Neural progenitor cell (in vitro differentiated cells): ENCODE measurements around the gene AREL1. TPM values are rescaled to one million over a fixed set of nuclear protein-coding genes. Genes with fewer than 3 reads are reported as not detected.

Source experiments
- DNase-seq: peaks from one replicate; pipeline ENCODE4 v3.0.0-alpha.2; 2016; ENCODE audit warnings: low spot score
- H2AFZ ChIP-seq: fragments of 200-600 bp; sonication (generic); replicated peaks from 2 replicates; pipeline ENCODE4 v1.6.1; 2016; ENCODE audit warnings: antibody characterized with exemption
- H3F3A ChIP-seq: fragments of 200-600 bp; sonication (generic); 2 replicates; pipeline ENCODE4 v1.6.1; 2016; ENCODE audit warnings: antibody characterized with exemption, low read depth
- H3K27ac ChIP-seq: fragments of 200-600 bp; sonication (generic); 2 replicates; pipeline ENCODE4 v1.5.1; 2016; ENCODE audit warnings: mild to moderate bottlenecking
- H3K27me3 ChIP-seq: fragments of 200-600 bp; sonication (generic); 2 replicates; pipeline ENCODE4 v1.6.1; 2016; ENCODE audit warnings: mild to moderate bottlenecking, moderate library complexity
- H3K36me3 ChIP-seq: fragments of 200-600 bp; sonication (generic); 2 replicates; pipeline ENCODE4 v1.5.1; 2016
- H3K4me1 ChIP-seq: fragments of 200-600 bp; sonication (generic); 2 replicates; pipeline ENCODE4 v1.6.1; 2016; ENCODE audit warnings: mixed run types
- H3K4me2 ChIP-seq: fragments of 200-600 bp; sonication (generic); 2 replicates; pipeline ENCODE4 v1.6.1; 2016
- H3K4me3 ChIP-seq: fragments of 200-600 bp; sonication (generic); 2 replicates; pipeline ENCODE4 v1.5.1; 2016
- H3K79me2 ChIP-seq: fragments of 200-600 bp; sonication (generic); 2 replicates; pipeline ENCODE4 v1.6.1; 2016; ENCODE audit warnings: low read depth
- H3K9ac ChIP-seq: fragments of 200-600 bp; sonication (generic); 2 replicates; pipeline ENCODE4 v1.6.1; 2016
- H3K9me3 ChIP-seq: fragments of 200-600 bp; sonication (generic); 2 replicates; pipeline ENCODE4 v1.5.1; 2016; ENCODE audit warnings: low read depth
- H4K20me1 ChIP-seq: fragments of 200-600 bp; sonication (generic); 2 replicates; pipeline ENCODE4 v1.6.1; 2016; ENCODE audit warnings: low read depth
- H3K27ac Mint-ChIP-seq: 3 replicates; pipeline ENCODE4 v1.8.0; 2021; ENCODE audit warnings: mixed read lengths
- H3K27me3 Mint-ChIP-seq: 2 replicates; pipeline ENCODE4 v1.8.0; 2022; ENCODE audit warnings: low read depth, mild to moderate bottlenecking, inconsistent platforms, moderate library complexity, mixed read lengths; ENCODE audit not compliant: insufficient read depth
- H3K36me3 Mint-ChIP-seq: 3 replicates; pipeline ENCODE4 v1.8.0; 2021; ENCODE audit warnings: mixed read lengths
- H3K4me1 Mint-ChIP-seq: 3 replicates; pipeline ENCODE4 v1.8.0; 2021; ENCODE audit warnings: mixed read lengths
- H3K4me3 Mint-ChIP-seq: 3 replicates; pipeline ENCODE4 v1.8.0; 2021; ENCODE audit warnings: mild to moderate bottlenecking, moderate library complexity, mixed read lengths
- H3K9me3 Mint-ChIP-seq: 3 replicates; pipeline ENCODE4 v1.8.0; 2020; ENCODE audit warnings: mixed read lengths
- EZH2 ChIP-seq: fragments of 200-600 bp; sonication (generic); IDR thresholded peaks from 2 replicates; pipeline ENCODE4 v1.6.1; 2017; ENCODE audit warnings: antibody characterized with exemption, mild to moderate bottlenecking, moderate library complexity
- EZH2phosphoT487 ChIP-seq: fragments of 200-600 bp; sonication (generic); IDR thresholded peaks from 2 replicates; pipeline ENCODE4 v1.6.1; 2017; ENCODE audit warnings: antibody characterized with exemption
- total RNA-seq: library from RNA; depleted of rRNA; stranded (reverse); fragments of >200 nt; gene quantifications from 2 replicates; pipeline ENCODE4 v1.2.3, GENCODE V29; 2015; ENCODE audit warnings: low replicate concordance
- TF ChIP-seq, protein P1 (sequence below): fragments of 200-600 bp; sonication (generic); IDR thresholded peaks from 2 replicates; pipeline ENCODE4 v1.5.1; 2017; ENCODE audit warnings: antibody characterized with exemption, mild to moderate bottlenecking

Gene AREL1
- total RNA-seq, 1 donor from 2014 or later = 25.2 TPM

GRCh38 chr14:74649673-74650072, 63.2 kb downstream of the AREL1 start:
- Mint-ChIP-seq H3K4me1 (peaks cover 21% of the 10 kb centered on the region), H3K9me3 (no peaks in the 10 kb centered on the region), H3K27ac (no peak overlapping the region), H3K36me3 (no peaks in the 10 kb centered on the region), H3K4me3 (no peak overlapping the region), H3K27me3 (peaks cover 5% of the 10 kb centered on the region)
- TF ChIP-seq, protein P1, sequence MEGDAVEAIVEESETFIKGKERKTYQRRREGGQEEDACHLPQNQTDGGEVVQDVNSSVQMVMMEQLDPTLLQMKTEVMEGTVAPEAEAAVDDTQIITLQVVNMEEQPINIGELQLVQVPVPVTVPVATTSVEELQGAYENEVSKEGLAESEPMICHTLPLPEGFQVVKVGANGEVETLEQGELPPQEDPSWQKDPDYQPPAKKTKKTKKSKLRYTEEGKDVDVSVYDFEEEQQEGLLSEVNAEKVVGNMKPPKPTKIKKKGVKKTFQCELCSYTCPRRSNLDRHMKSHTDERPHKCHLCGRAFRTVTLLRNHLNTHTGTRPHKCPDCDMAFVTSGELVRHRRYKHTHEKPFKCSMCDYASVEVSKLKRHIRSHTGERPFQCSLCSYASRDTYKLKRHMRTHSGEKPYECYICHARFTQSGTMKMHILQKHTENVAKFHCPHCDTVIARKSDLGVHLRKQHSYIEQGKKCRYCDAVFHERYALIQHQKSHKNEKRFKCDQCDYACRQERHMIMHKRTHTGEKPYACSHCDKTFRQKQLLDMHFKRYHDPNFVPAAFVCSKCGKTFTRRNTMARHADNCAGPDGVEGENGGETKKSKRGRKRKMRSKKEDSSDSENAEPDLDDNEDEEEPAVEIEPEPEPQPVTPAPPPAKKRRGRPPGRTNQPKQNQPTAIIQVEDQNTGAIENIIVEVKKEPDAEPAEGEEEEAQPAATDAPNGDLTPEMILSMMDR = no peak
- Histone ChIP-seq H3K4me3 (no peak overlapping the region), H3K27me3 (no peaks in the 10 kb centered on the region), H3K9me3 (no peaks in the 10 kb centered on the region), H4K20me1 (no peaks in the 10 kb centered on the region), H3K79me2 (no peaks in the 10 kb centered on the region), H3K9ac (no peak overlapping the region), H3F3A (no peaks in the 10 kb centered on the region), H3K4me2 (no peak overlapping the region), H3K27ac (no peak overlapping the region), H3K36me3 (no peaks in the 10 kb centered on the region), H2AFZ (no peak overlapping the region), H3K4me1 (peaks cover 4% of the 10 kb centered on the region)
- no peak for DNase-seq

DNA sequence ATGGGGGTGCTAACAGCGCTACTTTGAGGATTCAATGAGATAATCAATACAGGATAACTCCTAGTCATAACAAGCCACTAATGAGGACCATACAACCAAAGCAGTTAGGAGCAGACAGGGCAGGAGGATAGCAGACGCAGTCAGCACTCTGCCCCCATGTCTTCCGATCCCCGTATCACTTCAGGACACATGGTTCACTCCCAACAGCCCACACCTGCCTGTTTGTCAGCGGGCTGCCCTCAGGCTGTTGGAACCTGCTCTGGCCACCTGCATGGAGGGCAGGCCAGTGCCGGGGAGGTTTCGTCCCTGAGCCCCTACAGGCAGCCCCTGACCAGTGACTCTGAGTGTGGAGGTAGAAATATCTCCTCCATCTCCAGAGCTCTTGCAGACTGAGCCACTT, 63.7 kb downstream of the AREL1 start:
- peaks cover 4% of the 10 kb centered on the region for H3K27me3 Mint-ChIP-seq
- H3K27ac Mint-ChIP-seq = peak overlapping the region; percentile 50

GRCh38 chr14:74648601-74649000, 64.3 kb downstream of the AREL1 start:
- H3F3A ChIP-seq = no peaks in the 10 kb centered on the region
- no peak overlapping the region for H3K4me3 Mint-ChIP-seq
- H3K36me3 Mint-ChIP-seq = no peaks in the 10 kb centered on the region
- peaks cover 2% of the 10 kb centered on the region for H3K27me3 Mint-ChIP-seq
- H3K36me3 ChIP-seq = no peaks in the 10 kb centered on the region
- no peaks in the 10 kb centered on the region for H3K9me3 ChIP-seq
- no peak overlapping the region for H3K4me3 ChIP-seq
- no peak overlapping the region for H3K27ac Mint-ChIP-seq
- peaks cover 2% of the 10 kb centered on the region for H3K4me1 ChIP-seq
- no peaks in the 10 kb centered on the region for H4K20me1 ChIP-seq
- H3K27me3 ChIP-seq = no peaks in the 10 kb centered on the region
- no peak overlapping the region for H3K27ac ChIP-seq
- H3K4me2 ChIP-seq = no peak overlapping the region
- DNase-seq = no peak
- H3K79me2 ChIP-seq = no peaks in the 10 kb centered on the region
- H2AFZ ChIP-seq = no peak overlapping the region
- TF ChIP-seq EZH2 = no peak
- no peak for TF ChIP-seq EZH2phosphoT487
- TF ChIP-seq, protein P1 = no peak
- H3K9me3 Mint-ChIP-seq = no peaks in the 10 kb centered on the region
- H3K4me1 Mint-ChIP-seq = peaks cover 21% of the 10 kb centered on the region
- no peak overlapping the region for H3K9ac ChIP-seq

More for the DNA sequence above, 63.7 kb downstream of the AREL1 start:
- no peak overlapping the region for H3K27ac ChIP-seq
- no peaks in the 10 kb centered on the region for H3K27me3 ChIP-seq
- H4K20me1 ChIP-seq = no peaks in the 10 kb centered on the region
- Mint-ChIP-seq H3K4me1 (peaks cover 21% of the 10 kb centered on the region), H3K9me3 (no peaks in the 10 kb centered on the region), H3K36me3 (no peaks in the 10 kb centered on the region), H3K4me3 (no peak overlapping the region)
- H3F3A ChIP-seq = no peaks in the 10 kb centered on the region
- DNase-seq = no peak
- H3K4me2 ChIP-seq = no peak overlapping the region
- H3K9me3 ChIP-seq = no peaks in the 10 kb centered on the region
- TF ChIP-seq EZH2 (no peak), EZH2phosphoT487 (no peak)
- TF ChIP-seq, protein P1 = no peak
- no peaks in the 10 kb centered on the region for H3K79me2 ChIP-seq
- no peak overlapping the region for H3K4me3 ChIP-seq
- no peak overlapping the region for H3K9ac ChIP-seq
- H3K4me1 ChIP-seq = peaks cover 4% of the 10 kb centered on the region
- no peak overlapping the region for H2AFZ ChIP-seq
- no peaks in the 10 kb centered on the region for H3K36me3 ChIP-seq
